ENCODE data around the gene SLC2A13.

- TF ChIP-seq CTCF (conservative IDR thresholded peaks at IDR 0.05) (no peak), EZH2 (IDR thresholded peaks at IDR 0.05; ENCODE audit: low read depth) (no peak)
These were observed 298.8 kb downstream of the SLC2A13 start for GRCh38 chr12:39807043-39807442.
